Endothelial cell of umbilical vein (primary cell): Measurements from ENCODE around the gene SYT17. TPM values are rescaled to one million over a fixed set of nuclear protein-coding genes. Genes with fewer than 3 reads are reported as not detected.

ENCODE experiments used
- BruUV-seq: library from RNA; stranded (reverse); fragments of 400-500 nt; replicated peaks from 2 replicates; lab custom pipeline; 2021; lab: Mats Ljungman, UMichigan
- CTCF ChIA-PET: fragments of 300-600, 350-600 bp; sonication (Branson Sonifier 250); formaldehyde crosslinking; loops from one replicate; lab custom pipeline; 2021; ENCODE audit warnings: antibody characterized with exemption, inconsistent platforms; lab: Charles Lee
- POLR2A ChIA-PET: fragments of 300-600, 350-600 bp; sonication (Branson Sonifier 250); formaldehyde crosslinking; loops from one replicate; lab custom pipeline; 2021; ENCODE audit warnings: antibody characterized with exemption, inconsistent platforms; lab: Charles Lee
- DNase-seq: peaks from one replicate; pipeline ENCODE4 v3.0.0-alpha.2; 2011; ENCODE audit warnings: low read depth, low spot score
- FAIRE-seq: peaks from 2 replicates; lab custom pipeline; 2011; peaks lifted over from hg19 to GRCh38; lab: Jason Lieb, UNC
- H2AFZ ChIP-seq: 2 replicates; pipeline ENCODE4 v1.6.0; 2012; ENCODE audit warnings: low read depth, low read length, control low read depth, inconsistent platforms
- H3K27ac ChIP-seq: 2 replicates; pipeline ENCODE4 v1.5.1; 2011; ENCODE audit warnings: low read depth, mild to moderate bottlenecking, control low read depth, low read length, moderate library complexity; ENCODE audit not compliant: insufficient read depth
- H3K27me3 ChIP-seq, 2 experiments: 2 replicates each; pipeline versions ENCODE4 v1.6.0 to v1.6.1; 2011; ENCODE audit warnings: low read length in 2 of 2, mixed read lengths in 1 of 2; ENCODE audit not compliant: control insufficient read depth in 2 of 2, insufficient read depth in 2 of 2
- H3K36me3 ChIP-seq, 2 experiments: 2 replicates in 1 of 2; 3 replicates in 1 of 2; pipeline ENCODE4 v1.5.1; 2011; ENCODE audit warnings: low read length in 2 of 2, mild to moderate bottlenecking in 1 of 2, moderate library complexity in 1 of 2; ENCODE audit not compliant: control insufficient read depth in 2 of 2, insufficient read depth in 2 of 2; ENCODE audit errors: extremely low read depth in 1 of 2
- H3K4me1 ChIP-seq: 3 replicates; pipeline ENCODE4 v1.5.1; 2011; ENCODE audit warnings: mild to moderate bottlenecking, low read length; ENCODE audit not compliant: control insufficient read depth, insufficient read depth; ENCODE audit errors: extremely low read depth
- H3K4me2 ChIP-seq: 2 replicates; pipeline ENCODE4 v1.6.1; 2011; ENCODE audit warnings: low read length, control low read depth, mixed read lengths; ENCODE audit not compliant: insufficient read depth
- H3K4me3 ChIP-seq, 3 experiments: fragments of 200-600 bp in 1 of 3; sonication (generic), shearing (Covaris generic) in 1 of 3; replicated peaks in 1 of 3; 2 replicates each; pipeline ENCODE4 v1.5.1; 2011 to 2016; ENCODE audit warnings: control low read depth in 3 of 3, low read length in 3 of 3, mild to moderate bottlenecking in 2 of 3, inconsistent platforms in 1 of 3, low read depth in 1 of 3, moderate library complexity in 1 of 3; ENCODE audit not compliant: insufficient read depth in 1 of 3
- H3K79me2 ChIP-seq: 2 replicates; pipeline ENCODE4 v1.6.0; 2012; ENCODE audit warnings: low read length, inconsistent platforms; ENCODE audit not compliant: control insufficient read depth, insufficient read depth
- H3K9ac ChIP-seq: replicated peaks from 2 replicates; pipeline ENCODE3; 2011; ENCODE audit warnings: low read length, control low read depth; ENCODE audit not compliant: insufficient read depth; ENCODE audit errors: extremely low read depth
- H3K9me1 ChIP-seq: replicated peaks from 3 replicates; pipeline ENCODE4 v1.6.0; 2011; ENCODE audit warnings: mild to moderate bottlenecking, low read length; ENCODE audit not compliant: control insufficient read depth, insufficient read depth; ENCODE audit errors: extremely low read depth
- H3K9me3 ChIP-seq: replicated peaks from 2 replicates; pipeline ENCODE4 v1.5.1; 2012; ENCODE audit warnings: low read length, inconsistent platforms; ENCODE audit not compliant: control insufficient read depth, insufficient read depth
- H4K20me1 ChIP-seq: replicated peaks from 2 replicates; pipeline ENCODE3; 2011; ENCODE audit warnings: mild to moderate bottlenecking, low read length; ENCODE audit not compliant: control insufficient read depth, insufficient read depth; ENCODE audit errors: extremely low read depth
- CTCF ChIP-seq, 2 donors: IDR thresholded peaks; 1 replicate in 1 of 2; 2 replicates in 1 of 2; pipeline ENCODE4 v1.5.1; 2011; ENCODE audit warnings: low read length in 2 of 2, mild to moderate bottlenecking in 2 of 2, moderate library complexity in 2 of 2, control low read depth in 1 of 2, inconsistent platforms in 1 of 2, low read depth in 1 of 2; ENCODE audit not compliant: insufficient read depth in 1 of 2; ENCODE audit errors: extremely low read depth in 1 of 2
- EZH2 ChIP-seq: IDR thresholded peaks from 2 replicates; pipeline ENCODE4 v1.6.1; 2012; ENCODE audit warnings: borderline replicate concordance, low read depth, mild to moderate bottlenecking, moderate library complexity, low read length, inconsistent platforms; ENCODE audit not compliant: severe bottlenecking
- FOS ChIP-seq: IDR thresholded peaks from 2 replicates; pipeline ENCODE4 v1.6.1; 2011; ENCODE audit warnings: mild to moderate bottlenecking, low read length, moderate library complexity, borderline replicate concordance; ENCODE audit not compliant: insufficient read depth
- GATA2 ChIP-seq: IDR thresholded peaks from 2 replicates; pipeline ENCODE4 v1.7.0; 2011; ENCODE audit warnings: low read depth, mild to moderate bottlenecking, moderate library complexity, mixed read lengths, low read length; ENCODE audit not compliant: insufficient read length, insufficient read depth
- JUN ChIP-seq: IDR thresholded peaks from 2 replicates; pipeline ENCODE4 v1.6.1; 2011; ENCODE audit warnings: borderline replicate concordance, low read depth; ENCODE audit not compliant: insufficient read length, insufficient read depth
- MAX ChIP-seq: IDR thresholded peaks from 2 replicates; pipeline ENCODE4 v1.6.1; 2011; ENCODE audit not compliant: insufficient read depth, insufficient read length
- MYC ChIP-seq: IDR thresholded peaks from one replicate; pipeline ENCODE4 v1.6.1; 2011; ENCODE audit warnings: mild to moderate bottlenecking, low read depth, low read length
- POLR2A ChIP-seq: IDR thresholded peaks from 2 replicates; pipeline ENCODE4 v1.6.1; 2012; ENCODE audit warnings: low read depth, mild to moderate bottlenecking, control low read depth, low read length
- POLR2AphosphoS5 ChIP-seq: IDR thresholded peaks from 2 replicates; pipeline ENCODE4 v1.6.1; 2012; ENCODE audit warnings: low read depth, mild to moderate bottlenecking, control low read depth, low read length, moderate library complexity; ENCODE audit not compliant: insufficient read depth
- dilution Hi-C: fragments of 300-500 bp; cut with MboI; formaldehyde crosslinking; loops from one replicate; pipeline ENCODE4 v1.15.0; 2019; ENCODE audit warnings: low sequenced_read_pairs; ENCODE audit not compliant: extremely low pct_ligation_motif_present
- intact Hi-C: fragments of 100-400 bp; cut with micrococcal nuclease; formaldehyde crosslinking; loops from one replicate; pipeline ENCODE4 v1.10.0; 2022
- polyA plus RNA-seq, 4 experiments: library from polyadenylated mRNA; depleted of rRNA in 3 of 4; stranded (reverse) in 3 of 4; unstranded in 1 of 4; fragments of >200 nt; gene quantifications; 2 replicates each; pipeline versions ENCODE4 v1.2.1 to v1.2.3, GENCODE V29; 2011 to 2012; ENCODE audit warnings: missing spikeins in 1 of 4
- total RNA-seq: library from RNA; stranded (reverse); gene quantifications from 2 replicates; pipeline ENCODE4 v1.2.3, GENCODE V29; 2021

The SYT17 gene
- total and polyA plus RNA-seq, 2 donors (not counting 3 experiments of a cell fraction or from before 2014, with no cell fraction given): 1.9 to 4.2 TPM

GRCh38 chr16:19289811-19290485 is 121.9 kb downstream of the SYT17 start:
- Histone ChIP-seq H3K27ac (no peak overlapping the region), H3K9me3 (no peaks in the 10 kb centered on the region), H4K20me1 (no peaks in the 10 kb centered on the region), H3K9me1 (peaks cover 2% of the 10 kb centered on the region), H3K27me3 (no peaks in the 10 kb centered on the region), H3K36me3 (no peaks in the 10 kb centered on the region), H3K4me1 (no peaks in the 10 kb centered on the region), H3K79me2 (no peaks in the 10 kb centered on the region), H3K4me3 (no peak overlapping the region), H3K9ac (no peak overlapping the region), H2AFZ (no peak overlapping the region), H3K4me2 (no peak overlapping the region)
- dilution Hi-C loops: no loop called here
- no peak for TF ChIP-seq MAX
- TF ChIP-seq EZH2: no peak
- TF ChIP-seq FOS: no peak
- CTCF ChIA-PET: no interaction called here
- FAIRE-seq: no peak
- DNase-seq: no peak
- intact Hi-C loops: no loop called here
- BruUV-seq: no TSS peak
- POLR2A ChIA-PET: no interaction called here

- dilution Hi-C loops: no loop called here
- Histone ChIP-seq H3K27me3 (no peaks in the 10 kb centered on the region), H3K27ac (no peak overlapping the region), H3K4me3 (no peak overlapping the region), H4K20me1 (no peaks in the 10 kb centered on the region), H3K9me3 (no peaks in the 10 kb centered on the region), H3K4me2 (no peak overlapping the region), H3K9ac (no peak overlapping the region), H3K9me1 (peaks cover 2% of the 10 kb centered on the region), H2AFZ (no peak overlapping the region), H3K79me2 (no peaks in the 10 kb centered on the region), H3K4me1 (no peaks in the 10 kb centered on the region), H3K36me3 (no peaks in the 10 kb centered on the region)
- TF ChIP-seq POLR2A: no peak
- TF ChIP-seq FOS: no peak
- TF ChIP-seq EZH2: no peak
- no peak for TF ChIP-seq MAX
- no peak for TF ChIP-seq CTCF (IDR thresholded peaks at IDR 0.05; ENCODE audit: extremely low read depth in 1 of 2, insufficient read depth in 1 of 2, low read depth in 1 of 2, low read length in 2 of 2)
- TF ChIP-seq GATA2: no peak
- TF ChIP-seq JUN: no peak
- TF ChIP-seq POLR2AphosphoS5: no peak
- TF ChIP-seq MYC: no peak
- DNase-seq (no peak), FAIRE-seq (no peak)
- CTCF ChIA-PET: no interaction called here
- no TSS peak for BruUV-seq
- POLR2A ChIA-PET: no interaction called here
- intact Hi-C loops: no loop called here
These were observed 122.8 kb downstream of the SYT17 start for GRCh38 chr16:19290860-19291259.
